ENCODE results near the gene MLLT1.
"Not testable (repeated sequence)": the region's sequence is repeated elsewhere in the genome, so short reads cannot be mapped to it uniquely, and the experiment has no call there.

The MLLT1 gene, protein sequence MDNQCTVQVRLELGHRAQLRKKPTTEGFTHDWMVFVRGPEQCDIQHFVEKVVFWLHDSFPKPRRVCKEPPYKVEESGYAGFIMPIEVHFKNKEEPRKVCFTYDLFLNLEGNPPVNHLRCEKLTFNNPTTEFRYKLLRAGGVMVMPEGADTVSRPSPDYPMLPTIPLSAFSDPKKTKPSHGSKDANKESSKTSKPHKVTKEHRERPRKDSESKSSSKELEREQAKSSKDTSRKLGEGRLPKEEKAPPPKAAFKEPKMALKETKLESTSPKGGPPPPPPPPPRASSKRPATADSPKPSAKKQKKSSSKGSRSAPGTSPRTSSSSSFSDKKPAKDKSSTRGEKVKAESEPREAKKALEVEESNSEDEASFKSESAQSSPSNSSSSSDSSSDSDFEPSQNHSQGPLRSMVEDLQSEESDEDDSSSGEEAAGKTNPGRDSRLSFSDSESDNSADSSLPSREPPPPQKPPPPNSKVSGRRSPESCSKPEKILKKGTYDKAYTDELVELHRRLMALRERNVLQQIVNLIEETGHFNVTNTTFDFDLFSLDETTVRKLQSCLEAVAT
- total RNA-seq, result 56.7 to 66.1 reads per million in 2 experiments

GRCh38 chr19:6279931-6280591, at the start of gene MLLT1:
MLLT1 (minus strand) TSS chr19:6279975; CDS start chr19:6279784, 191 bp downstream.
- DNase-seq (ENCODE audit: low read depth), result peak; percentile 85

DNA sequence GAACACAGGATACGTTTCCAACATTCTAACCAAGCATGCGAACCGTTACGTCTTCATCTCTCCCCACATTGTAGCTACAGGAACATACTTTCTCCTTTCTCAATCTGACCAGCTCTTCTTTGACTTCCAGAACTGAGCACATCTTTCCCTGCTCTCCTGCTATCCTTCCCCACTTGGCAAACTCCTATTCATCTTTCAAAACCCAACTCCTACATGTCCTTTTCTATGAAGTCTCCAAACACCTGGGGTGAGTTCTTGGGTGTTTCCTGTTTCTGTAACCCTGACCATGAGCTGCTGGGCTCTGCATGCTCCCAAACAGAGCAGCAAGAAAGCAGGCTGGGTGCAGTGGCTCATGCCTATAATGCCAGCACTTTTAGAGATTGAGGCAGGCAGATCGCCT, 47.0 kb upstream of the MLLT1 start:
- DNase-seq (ENCODE audit: low read depth), result no peak

DNA sequence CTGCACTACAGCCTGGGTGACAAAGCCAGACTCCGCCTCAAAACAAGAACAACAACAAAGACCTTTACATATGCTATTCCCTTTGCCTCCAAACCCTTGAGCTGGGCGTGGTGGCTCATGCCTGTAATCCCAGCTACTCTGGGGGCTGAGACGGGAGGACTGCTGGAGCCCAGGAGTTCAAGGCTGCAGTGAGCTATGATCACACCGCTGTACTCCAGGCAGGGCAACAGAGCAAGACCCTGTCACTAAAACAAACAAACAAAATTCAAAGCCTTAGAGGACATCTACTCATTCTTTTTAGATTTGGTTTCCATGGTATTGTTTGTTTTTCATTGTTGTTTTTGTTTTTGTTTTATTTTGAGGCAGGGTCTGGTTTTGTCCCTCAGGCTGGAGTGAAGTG, 45.8 kb upstream of the MLLT1 start:
- DNase-seq (ENCODE audit: low read depth), result no peak

DNA sequence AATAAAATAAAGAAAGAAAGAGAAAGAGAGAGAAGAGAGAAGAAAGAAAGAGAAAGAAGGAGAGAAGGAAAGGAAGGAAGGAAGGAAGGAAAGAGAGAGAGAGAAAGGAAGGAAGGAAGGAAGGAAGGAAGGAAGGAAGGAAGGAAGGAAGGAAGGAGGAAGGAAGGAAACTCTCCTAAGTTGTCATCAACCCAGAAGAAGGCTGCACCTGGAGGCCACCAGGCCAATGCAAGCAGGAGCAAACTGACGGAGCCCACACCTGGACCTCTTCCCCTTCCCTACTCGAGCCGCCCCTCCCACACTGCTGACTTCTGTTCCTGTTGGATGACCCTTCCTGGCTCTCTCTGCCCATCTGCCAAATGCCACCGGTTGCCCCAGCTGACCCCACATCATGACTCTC, 45.0 kb upstream of the MLLT1 start:
- DNase-seq (ENCODE audit: low read depth), result no peak

- DNase-seq (ENCODE audit: low read depth), result no peak
These were observed 42.5 kb upstream of the MLLT1 start for GRCh38 chr19:6322284-6322683.

DNA sequence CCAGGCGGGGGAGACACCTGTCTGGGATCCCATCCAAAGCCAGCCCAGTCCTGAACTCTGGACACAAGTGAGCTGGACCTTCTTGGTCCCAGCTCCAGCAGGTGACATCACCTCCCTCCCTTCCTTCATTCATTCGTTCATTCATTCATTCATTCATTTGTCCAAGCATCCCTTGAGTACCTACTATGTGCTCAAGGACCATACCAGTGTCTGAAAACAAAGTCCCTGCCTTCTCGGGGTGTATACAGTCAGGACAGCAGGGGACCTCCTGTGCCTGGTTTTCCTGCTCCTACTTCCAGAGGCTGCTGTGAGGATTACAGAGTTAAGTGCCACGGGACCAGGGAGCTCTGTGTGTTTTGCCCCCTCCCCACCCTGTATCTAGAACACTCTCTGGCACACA, 39.6 kb upstream of the MLLT1 start:
- DNase-seq (ENCODE audit: low read depth), result no peak

DNA sequence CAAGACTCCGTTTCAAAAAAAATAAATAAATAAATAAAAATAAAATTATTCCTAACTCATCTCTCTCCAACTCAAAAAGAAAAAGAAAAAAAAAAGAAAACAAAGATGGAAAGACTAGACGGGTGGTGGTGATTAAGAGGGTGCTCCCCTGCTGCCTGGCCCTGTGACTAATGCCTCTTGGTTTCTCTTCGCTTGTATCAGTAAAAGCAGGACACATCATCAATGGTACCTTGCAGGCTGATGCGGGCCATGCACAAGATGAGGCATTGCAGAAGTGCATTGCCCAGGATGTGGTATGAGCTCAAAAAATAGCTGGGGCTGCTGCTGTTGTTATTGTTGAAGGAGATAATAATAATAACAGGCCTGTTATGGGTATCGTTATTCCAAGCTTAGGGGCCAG, 39.0 kb upstream of the MLLT1 start:
- no peak for DNase-seq (ENCODE audit: low read depth)

DNA sequence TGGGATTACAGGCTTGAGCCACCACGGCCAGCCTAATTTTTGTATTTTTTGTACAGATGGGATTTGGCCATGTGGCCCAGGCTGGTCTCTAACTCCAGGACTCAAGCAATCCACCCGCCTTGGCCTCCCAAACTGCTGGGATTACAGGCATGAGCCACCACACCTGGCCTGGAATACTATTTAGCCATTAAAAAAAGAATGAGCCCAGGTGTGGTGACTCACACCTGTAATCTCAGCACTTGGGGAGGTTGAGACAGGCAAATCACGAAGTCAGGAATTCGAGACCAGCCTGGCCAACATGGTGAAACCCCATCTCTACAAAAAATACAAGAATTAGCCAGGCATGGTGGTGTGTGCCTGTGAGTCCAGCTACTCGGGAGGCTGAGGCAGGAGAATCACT, 35.9 kb upstream of the MLLT1 start:
- not testable (repeated sequence) for DNase-seq (ENCODE audit: low read depth)

DNA sequence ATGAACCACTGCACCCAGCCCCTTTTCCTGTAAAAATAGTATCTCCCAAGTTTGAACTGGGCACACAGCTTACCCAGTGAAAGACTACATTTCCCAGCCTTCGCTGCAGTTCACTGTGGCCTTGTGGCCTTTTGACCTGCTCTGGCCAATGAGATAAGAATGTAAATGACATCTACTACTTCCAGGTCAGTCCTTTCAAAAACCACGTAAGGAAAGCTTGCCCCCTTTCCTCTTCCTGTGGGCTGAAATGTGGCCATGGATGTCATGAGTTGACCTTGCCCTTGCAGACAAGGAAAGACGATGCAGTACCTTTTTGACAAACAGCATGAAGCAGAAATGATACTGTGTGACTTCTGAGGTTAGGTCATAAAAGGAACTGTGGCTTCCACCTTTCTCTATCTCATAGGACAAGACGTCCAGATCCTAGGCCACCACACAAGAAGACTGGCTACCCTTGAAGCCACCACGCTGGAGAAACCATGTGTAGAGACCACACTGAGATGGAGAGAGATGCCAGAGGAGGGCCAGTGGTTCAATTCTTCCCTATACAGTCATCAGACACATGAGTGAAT, 33.7 kb upstream of the MLLT1 start:
- no peak for DNase-seq (ENCODE audit: low read depth)

DNA sequence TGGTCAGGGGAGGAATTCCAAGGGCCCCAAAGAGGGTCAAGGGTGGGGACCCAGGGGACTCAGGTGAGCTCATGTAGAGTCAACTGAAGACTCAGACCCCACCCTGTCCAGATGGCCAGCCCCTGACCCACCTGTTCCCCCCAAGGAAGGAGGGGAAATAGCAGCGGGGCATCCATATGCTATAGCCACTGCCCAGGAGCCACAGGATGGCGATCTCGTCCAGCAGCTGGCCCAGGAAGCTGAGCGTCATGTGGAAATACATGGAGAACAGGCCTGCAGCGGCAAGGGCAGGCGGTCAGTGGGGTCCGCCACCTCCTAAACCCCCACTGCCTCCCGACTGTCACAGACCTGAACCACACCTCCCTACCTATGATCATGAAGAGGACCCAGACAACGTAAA, 32.2 kb upstream of the MLLT1 start:
- no peak for DNase-seq (ENCODE audit: low read depth)

- no peak for DNase-seq (ENCODE audit: low read depth)
These were observed 18.6 kb upstream of the MLLT1 start for GRCh38 chr19:6298413-6298812.

DNA sequence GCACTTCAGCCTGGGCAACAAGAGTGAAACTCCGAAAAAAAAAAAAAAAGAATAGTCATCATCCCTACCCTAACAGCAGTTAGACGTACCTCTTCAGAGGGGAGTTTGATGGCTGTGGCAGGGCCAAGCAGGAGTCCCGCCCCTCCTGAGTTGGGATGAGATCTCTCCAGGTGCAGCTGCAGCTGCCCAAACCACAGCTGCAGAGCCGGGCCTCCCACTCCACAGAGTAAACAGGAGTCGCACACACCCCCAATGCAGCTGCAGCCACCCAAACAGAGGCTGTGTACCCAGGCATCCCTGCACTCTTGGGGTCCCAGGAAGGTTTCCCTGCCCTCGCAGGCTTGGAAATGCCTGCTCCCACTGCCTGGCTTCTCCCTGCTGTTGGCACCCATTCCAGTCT, 17.4 kb upstream of the MLLT1 start:
- no peak for DNase-seq (ENCODE audit: low read depth)

- no peak for DNase-seq (ENCODE audit: low read depth)
These were observed 12.2 kb upstream of the MLLT1 start for GRCh38 chr19:6292006-6292405.

GRCh38 chr19:6288737-6289136, 9.0 kb upstream of the MLLT1 start:
- DNase-seq (ENCODE audit: low read depth), result no peak

- no peak for DNase-seq (ENCODE audit: low read depth)
These were observed 7.6 kb upstream of the MLLT1 start for GRCh38 chr19:6287269-6287885.

GRCh38 chr19:6286676-6287075, 6.9 kb upstream of the MLLT1 start:
- no peak for DNase-seq (ENCODE audit: low read depth)

DNA sequence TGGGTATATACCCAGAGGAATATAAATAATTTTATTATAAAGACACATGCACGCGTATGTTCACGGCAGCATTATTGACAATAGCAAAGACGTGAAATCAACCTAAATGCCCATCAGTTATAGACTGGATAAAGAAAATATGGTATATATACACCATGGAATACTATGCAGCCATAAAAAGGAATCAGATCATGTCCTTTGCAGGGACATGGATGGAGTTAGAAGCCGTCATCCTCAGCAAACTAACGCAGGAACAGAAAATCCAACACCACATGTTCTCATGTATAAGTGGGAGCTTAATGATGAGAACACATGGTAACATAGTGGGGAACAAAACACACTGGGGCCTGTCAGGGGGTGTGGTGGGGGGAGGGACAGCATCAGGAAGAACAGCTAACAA, 2.6 kb upstream of the MLLT1 start:
- not testable (repeated sequence) for DNase-seq (ENCODE audit: low read depth)

GRCh38 chr19:6279620-6279930, 200 bp downstream of the MLLT1 start:
- DNase-seq (ENCODE audit: low read depth), result no peak

DNA sequence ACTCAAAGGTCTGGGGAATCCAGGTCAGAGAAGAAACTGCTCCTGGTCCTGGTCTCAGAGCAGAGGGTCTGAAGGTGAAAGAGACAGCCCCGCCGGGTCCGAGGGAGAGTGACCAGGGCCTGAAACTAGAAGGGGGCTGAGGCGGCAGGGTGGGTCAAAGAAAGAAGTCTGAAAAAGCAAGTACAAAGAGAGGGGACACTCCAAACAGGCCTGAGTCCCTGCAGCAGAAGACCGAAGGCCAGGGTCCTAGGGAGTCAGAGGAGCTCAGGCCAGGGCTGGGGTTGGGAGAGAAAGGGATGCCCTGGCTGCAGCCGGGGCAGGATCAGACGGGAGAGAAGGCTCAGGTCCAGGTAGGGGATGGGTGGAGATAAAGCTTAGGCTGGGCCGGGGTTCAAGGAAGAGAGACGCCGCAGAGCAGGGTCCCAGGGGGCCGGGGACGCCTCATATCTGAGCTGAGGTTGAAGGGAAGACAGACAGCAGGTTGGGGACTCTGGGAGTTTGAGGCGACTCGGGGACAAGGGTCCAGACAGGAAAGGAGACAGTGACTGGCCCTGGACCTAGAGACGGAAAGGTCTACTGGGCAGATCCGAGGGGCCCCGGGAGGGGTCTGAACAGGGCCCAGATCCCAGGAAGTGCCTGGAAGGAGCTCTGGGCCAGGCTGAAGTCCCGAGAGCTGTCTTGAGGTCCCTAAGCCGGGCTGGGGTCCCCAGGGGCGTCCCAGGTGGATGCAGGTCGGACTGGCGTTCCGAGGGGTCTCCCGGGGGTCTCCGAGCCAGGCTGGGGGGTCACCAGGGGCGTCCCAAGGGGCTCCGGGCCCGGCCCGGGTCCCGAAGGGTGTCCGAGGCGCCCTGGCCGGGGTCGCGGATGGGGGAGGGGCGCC, 795 bp downstream of the MLLT1 start:
- DNase-seq (ENCODE audit: low read depth), result no peak

- no peak for DNase-seq (ENCODE audit: low read depth)
These were observed 1.7 kb downstream of the MLLT1 start for GRCh38 chr19:6278051-6278450.

GRCh38 chr19:6276447-6276846, 3.3 kb downstream of the MLLT1 start:
- DNase-seq (ENCODE audit: low read depth), result no peak

All from T follicular helper cell (primary cell).